Ectodermal cell (in vitro differentiated cells): Measurements from ENCODE around the gene BDP1.
"Not testable (repeated sequence)": the region's sequence is repeated elsewhere in the genome, so short reads cannot be mapped to it uniquely, and the experiment has no call there.

ENCODE experiments used
- H3K27ac ChIP-seq: 2 replicates; pipeline ENCODE4 v1.7.0; 2013; ENCODE audit warnings: mild to moderate bottlenecking, low read depth, low read length; ENCODE audit not compliant: insufficient read depth, poor library complexity, severe bottlenecking
- H3K27me3 ChIP-seq: 2 replicates; pipeline ENCODE4 v1.7.0; 2013; ENCODE audit warnings: mild to moderate bottlenecking, low read length; ENCODE audit not compliant: insufficient read depth, control insufficient read depth, poor library complexity, severe bottlenecking
- H3K36me3 ChIP-seq: one replicate; pipeline ENCODE4 v1.7.0; 2013; ENCODE audit warnings: low read length; ENCODE audit not compliant: control insufficient read depth, insufficient read depth
- H3K4me1 ChIP-seq: one replicate; pipeline ENCODE4 v1.7.0; 2013; ENCODE audit warnings: low read length; ENCODE audit not compliant: control insufficient read depth, insufficient read depth
- H3K4me3 ChIP-seq: 2 replicates; pipeline ENCODE4 v1.7.0; 2013; ENCODE audit warnings: low read depth, low read length, control low read depth; ENCODE audit not compliant: insufficient read depth
- H3K9me3 ChIP-seq: 2 replicates; pipeline ENCODE4 v1.7.0; 2013; ENCODE audit warnings: mild to moderate bottlenecking, low read length, moderate library complexity; ENCODE audit not compliant: control insufficient read depth
- WGBS, 2 experiments: methylation state at CpG; one replicate each; pipeline ENCODE4 v1.1.7; 2013; ENCODE audit warnings: missing lambda C conversion rate in 2 of 2; 5-methylcytosine and 5-hydroxymethylcytosine counted together

BDP1 gene

GRCh38 chr5:71441564-71441963 lies 13.9 kb upstream of the BDP1 start:
- 93 to 94% methylated on average over 1 of the region's 1 CpG for WGBS, 2 experiments
- H3K9me3 ChIP-seq, H3K4me1 ChIP-seq, H3K36me3 ChIP-seq, H3K27ac ChIP-seq, H3K4me3 ChIP-seq: not testable (repeated sequence)
- peaks cover 21% of the 10 kb centered on the region for H3K27me3 ChIP-seq

GRCh38 chr5:71443891-71444290 lies 11.6 kb upstream of the BDP1 start:
- 80 to 89% methylated on average over 2 to 3 of the region's 4 CpGs for WGBS, 2 experiments
- not testable (repeated sequence) for H3K9me3 ChIP-seq, H3K27ac ChIP-seq, H3K4me1 ChIP-seq, H3K36me3 ChIP-seq, H3K4me3 ChIP-seq
- peaks cover 25% of the 10 kb centered on the region for H3K27me3 ChIP-seq

DNA sequence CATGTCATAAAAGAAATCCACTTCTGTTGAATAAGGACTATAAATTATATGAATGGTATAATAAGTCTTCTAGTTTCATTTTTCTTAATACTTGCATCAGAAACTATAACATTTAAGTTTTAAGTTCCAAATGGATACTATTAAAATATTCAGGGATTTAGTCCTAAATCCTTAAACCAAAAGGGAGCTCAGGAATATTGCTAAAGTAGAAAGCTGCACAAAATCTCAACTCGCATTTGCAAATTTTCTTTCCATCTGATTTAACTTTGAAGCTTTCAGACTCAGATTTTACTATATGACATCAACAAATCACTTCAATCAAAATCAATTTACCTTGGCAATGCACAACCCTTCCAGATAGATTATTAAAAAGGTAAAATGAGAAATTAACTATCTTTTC lies 10.4 kb upstream of the BDP1 start:
- H3K27ac ChIP-seq, H3K9me3 ChIP-seq, H3K4me3 ChIP-seq, H3K4me1 ChIP-seq, H3K36me3 ChIP-seq: not testable (repeated sequence)
- WGBS, 2 experiments: 82 to 97% methylated on average over 1 of the region's 1 CpG
- peaks cover 28% of the 10 kb centered on the region for H3K27me3 ChIP-seq

DNA sequence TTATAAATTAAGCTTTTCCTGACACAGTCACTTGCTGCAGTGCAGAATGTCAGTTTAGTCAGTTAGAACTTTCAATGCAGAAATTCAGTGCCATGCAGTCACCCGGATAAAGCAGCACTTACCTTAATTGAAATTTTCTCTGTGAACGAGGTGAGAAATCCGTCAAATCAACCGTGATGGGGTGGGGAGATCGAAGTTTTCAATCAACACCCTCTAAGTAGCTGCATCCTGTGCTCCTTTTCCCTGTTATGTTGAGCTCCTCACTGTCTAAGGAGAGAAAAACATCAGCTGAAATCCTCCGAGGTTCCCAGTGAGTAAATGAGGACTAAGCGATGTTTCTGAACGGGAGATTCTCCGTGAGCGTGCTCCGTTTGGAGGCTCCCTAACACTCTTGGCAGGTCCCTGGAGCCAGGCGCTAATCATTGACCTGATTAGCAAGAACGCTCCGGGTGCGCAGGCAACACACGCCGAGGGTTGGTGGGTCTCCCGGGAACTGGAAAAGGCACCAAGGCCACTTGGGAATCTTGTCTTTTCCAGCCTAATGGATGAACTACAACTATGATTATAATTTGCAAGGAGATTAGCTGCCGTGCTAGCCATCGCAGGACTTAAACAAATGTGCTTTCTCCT lies 9.8 kb upstream of the BDP1 start:
- H3K36me3 ChIP-seq, H3K4me1 ChIP-seq, H3K27ac ChIP-seq, H3K4me3 ChIP-seq, H3K9me3 ChIP-seq: not testable (repeated sequence)
- WGBS, 2 experiments: 9 to 11% methylated on average over 6 to 12 of the region's 20 CpGs
- peaks cover 32% of the 10 kb centered on the region for H3K27me3 ChIP-seq

GRCh38 chr5:71446540-71447216 lies 8.8 kb upstream of the BDP1 start:
- 41 to 42% methylated on average over 8 of the region's 13 CpGs for WGBS, 2 experiments
- not testable (repeated sequence) for H3K36me3 ChIP-seq, H3K4me3 ChIP-seq, H3K27ac ChIP-seq, H3K4me1 ChIP-seq, H3K9me3 ChIP-seq
- peaks cover 33% of the 10 kb centered on the region for H3K27me3 ChIP-seq

- not testable (repeated sequence) for H3K4me3 ChIP-seq, H3K27ac ChIP-seq, H3K4me1 ChIP-seq, H3K9me3 ChIP-seq, H3K36me3 ChIP-seq
- peaks cover 33% of the 10 kb centered on the region for H3K27me3 ChIP-seq
- WGBS, 2 experiments: 0% methylated on average over 4 of the region's 6 CpGs
Measured at GRCh38 chr5:71447218-71447808, 8.1 kb upstream of the BDP1 start.

DNA sequence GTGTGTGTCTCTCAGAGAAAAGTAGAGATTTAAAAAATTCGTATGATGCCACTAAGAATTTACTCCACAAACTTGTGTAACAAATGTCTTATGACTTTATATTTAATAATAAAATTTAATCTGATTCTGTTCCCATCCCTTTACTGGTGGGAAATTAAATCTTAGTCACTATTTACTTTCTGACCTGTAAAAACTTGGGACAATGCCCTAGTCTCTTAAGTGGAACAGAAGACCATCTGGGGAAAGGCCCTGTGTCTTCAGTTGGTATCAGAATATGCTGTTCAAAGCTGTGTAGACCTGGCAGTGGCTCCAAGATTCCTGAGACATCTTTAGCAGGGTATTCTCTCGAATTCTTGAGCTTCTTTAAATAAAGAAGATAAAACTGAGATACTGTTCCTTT lies 2.6 kb upstream of the BDP1 start:
- Histone ChIP-seq H3K27me3 (peaks cover 9% of the 10 kb centered on the region), H3K9me3 (no peaks in the 10 kb centered on the region), H3K4me3 (no peak overlapping the region), H3K4me1 (no peaks in the 10 kb centered on the region), H3K36me3 (no peaks in the 10 kb centered on the region), H3K27ac (no peak overlapping the region)
- WGBS, 2 experiments: 61 to 78% methylated on average over 1 of the region's 2 CpGs

DNA sequence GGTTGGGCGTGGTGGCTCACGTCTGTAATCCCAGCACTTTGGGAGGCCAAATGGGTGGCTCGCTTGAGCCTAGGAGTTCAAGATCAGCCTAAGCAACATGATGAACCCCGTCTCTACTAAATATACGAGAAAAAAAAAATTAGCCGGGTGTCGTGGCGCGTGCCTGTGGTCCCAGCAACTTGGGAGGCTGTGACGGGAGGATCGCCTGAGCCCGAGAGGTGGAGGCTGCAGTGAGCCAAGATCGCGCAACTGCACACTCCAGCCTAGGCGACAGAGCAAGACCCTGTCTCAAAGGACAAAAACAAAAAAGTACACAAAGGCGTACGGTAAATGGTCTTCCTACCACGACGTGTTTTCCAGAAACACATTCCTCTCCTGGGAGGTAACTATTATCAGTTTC lies 538 bp upstream of the BDP1 start:
- Histone ChIP-seq H3K4me3 (peak overlapping the region; percentile 98), H3K27ac (no peak overlapping the region)

DNA sequence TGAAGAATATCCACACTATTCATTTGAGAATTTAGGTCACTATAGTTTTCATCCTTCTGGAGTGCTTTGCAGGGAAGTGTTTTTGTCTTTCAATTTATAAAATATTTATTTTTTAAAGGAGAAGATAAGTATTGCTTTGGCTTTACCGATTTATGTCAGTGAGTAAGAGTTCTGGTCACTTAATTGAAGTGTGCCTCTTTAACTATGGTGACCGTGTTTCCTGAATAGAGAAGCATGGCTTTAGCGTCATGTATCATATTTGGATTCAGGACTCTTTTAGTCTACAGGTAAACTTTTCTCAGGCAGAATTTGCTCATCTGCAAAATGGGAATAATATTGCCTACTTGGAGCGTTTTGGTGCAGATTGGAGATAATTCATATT lies 902 bp downstream of the BDP1 start:
- Histone ChIP-seq H3K4me1 (no peaks in the 10 kb centered on the region), H3K27ac (no peak overlapping the region), H3K27me3 (no peaks in the 10 kb centered on the region), H3K9me3 (no peaks in the 10 kb centered on the region), H3K4me3 (peak overlapping the region; percentile 98), H3K36me3 (peaks cover 14% of the 10 kb centered on the region)
- WGBS, 2 experiments: 6 to 13% methylated on average over 4 of the region's 4 CpGs

More for the DNA sequence above, 538 bp upstream of the BDP1 start:
- H3K36me3 ChIP-seq: peaks cover 13% of the 10 kb centered on the region
- 79 to 82% methylated on average over 19 of the region's 19 CpGs for WGBS, 2 experiments
- peaks cover 5% of the 10 kb centered on the region for H3K27me3 ChIP-seq
- no peaks in the 10 kb centered on the region for H3K4me1 ChIP-seq
- H3K9me3 ChIP-seq: no peaks in the 10 kb centered on the region

- peak overlapping the region; percentile 98 for H3K4me3 ChIP-seq
- H3K36me3 ChIP-seq: peaks cover 20% of the 10 kb centered on the region
- no peaks in the 10 kb centered on the region for H3K9me3 ChIP-seq
- H3K27me3 ChIP-seq: no peaks in the 10 kb centered on the region
- H3K27ac ChIP-seq: no peak overlapping the region
- no peaks in the 10 kb centered on the region for H3K4me1 ChIP-seq
- WGBS, 2 experiments: 93 to 94% methylated on average over 8 of the region's 8 CpGs
Measured at GRCh38 chr5:71457106-71457505, 1.7 kb downstream of the BDP1 start.
